ENCODE data around the gene SOX11.
"Not testable (repeated sequence)": the region's sequence is repeated elsewhere in the genome, so short reads cannot be mapped to it uniquely, and the experiment has no call there.

SOX11 gene

DNA sequence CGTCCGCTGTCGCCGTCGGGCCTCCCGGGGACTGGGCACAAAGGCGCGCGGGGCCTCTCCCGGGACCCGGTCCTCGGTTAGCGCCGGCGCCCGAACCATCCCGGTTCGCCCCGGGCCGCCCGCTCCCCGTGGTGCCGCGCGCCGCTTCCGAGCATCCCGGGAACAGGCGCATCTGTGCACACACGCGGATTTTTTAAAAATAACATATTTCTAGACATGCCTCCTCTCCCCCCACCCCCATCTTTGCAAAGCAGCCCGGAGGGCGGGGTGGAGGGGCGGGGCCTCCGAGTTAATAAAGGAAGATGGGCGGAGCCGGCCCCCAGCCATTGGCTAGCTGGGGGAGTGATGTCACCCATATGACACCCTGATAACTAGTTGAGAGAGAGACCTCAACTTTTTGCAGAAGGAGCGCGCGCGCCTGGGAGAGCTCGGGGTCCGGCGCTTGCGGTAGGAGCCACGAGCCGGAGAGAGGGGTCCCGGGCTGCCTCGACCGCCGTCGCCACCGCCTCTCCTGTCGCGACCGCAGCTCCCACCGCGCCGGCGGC is at the start of gene SOX11:
Gene SOX11 (plus strand): TSS at position 400 of the 545 bp plus-strand sequence. CDS start 338 bp downstream, outside the sequence.
- no peak for DNase-seq (ENCODE audit: low read depth in 3 of 3)

DNA sequence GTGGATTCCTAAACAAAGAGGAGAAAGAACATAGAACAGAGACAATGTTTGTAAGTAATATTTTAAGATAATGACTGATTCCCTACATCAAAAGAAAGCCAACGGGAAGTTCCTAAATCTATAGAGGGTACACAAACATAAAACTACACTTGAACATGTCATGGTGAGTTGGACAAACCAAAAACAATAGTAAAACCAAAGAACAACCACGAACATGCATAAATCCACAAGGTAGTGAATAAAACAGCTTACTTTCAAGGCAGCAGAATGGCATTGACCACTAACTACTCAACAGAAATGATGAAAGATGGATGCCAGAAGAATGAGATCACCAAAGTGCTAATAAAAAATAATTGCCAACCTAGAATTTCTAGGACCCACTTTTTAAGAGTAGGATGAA is 39.5 kb upstream of the SOX11 start:
- not testable (repeated sequence) for DNase-seq (ENCODE audit: low read depth in 3 of 3)

DNA sequence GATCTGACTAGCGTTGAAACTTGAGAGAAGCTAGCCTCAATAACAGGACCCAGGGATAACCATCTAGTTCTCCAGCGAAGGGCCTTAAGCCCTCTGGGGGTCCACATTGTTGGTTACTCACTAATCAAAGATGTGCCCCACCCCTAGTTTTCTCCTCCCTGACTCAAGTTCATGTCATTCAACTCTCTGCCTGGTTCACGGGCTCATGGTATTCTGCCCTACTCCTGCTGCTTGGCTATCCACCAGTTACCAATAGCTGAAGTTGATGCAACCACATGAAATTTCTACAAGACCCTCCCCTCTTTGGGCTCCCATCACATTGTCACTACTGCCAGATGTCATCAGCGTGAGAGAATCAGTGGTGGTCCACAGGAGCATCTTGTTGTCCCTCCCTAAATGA is 38.4 kb upstream of the SOX11 start:
- DNase-seq (ENCODE audit: low read depth in 3 of 3): not testable (repeated sequence)

DNA sequence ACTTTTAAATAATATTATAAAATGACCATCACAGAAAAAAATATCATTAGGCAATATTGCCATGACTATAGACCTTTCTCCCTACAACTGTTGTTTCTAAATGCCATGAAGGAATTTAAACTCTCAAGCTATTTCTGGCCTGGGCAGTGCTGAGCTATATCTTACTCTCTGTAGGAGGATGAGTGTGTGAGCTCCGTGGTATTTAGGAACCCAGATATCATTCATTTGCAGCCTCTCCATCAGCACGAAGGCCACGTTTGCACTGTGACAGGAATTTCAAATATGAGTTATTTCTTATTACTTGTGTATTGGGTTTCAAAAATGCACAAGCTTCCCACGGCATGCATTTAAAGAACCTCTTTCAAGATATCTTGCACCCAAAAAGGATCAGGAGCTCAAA is 35.0 kb upstream of the SOX11 start:
- DNase-seq (ENCODE audit: low read depth in 3 of 3): no peak

DNA sequence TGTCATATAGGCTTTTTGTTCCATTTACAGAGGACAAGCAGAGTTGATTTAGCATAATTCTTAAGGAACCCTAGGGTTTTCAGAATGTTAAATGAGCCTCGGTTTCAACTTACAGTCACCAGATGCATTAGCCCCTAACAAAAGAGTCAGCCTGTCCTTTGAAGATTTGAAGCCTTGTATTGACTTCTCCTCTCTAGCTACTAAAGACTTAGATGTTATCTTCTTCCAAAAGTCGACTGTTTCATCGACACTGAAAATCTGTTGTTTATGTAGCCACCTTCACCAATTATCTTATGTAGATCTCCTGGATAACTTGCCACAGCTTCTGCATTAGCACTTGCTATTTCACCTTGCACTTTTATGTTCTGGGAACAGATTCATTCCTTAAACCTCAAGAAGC is 31.6 kb upstream of the SOX11 start:
- no peak for DNase-seq (ENCODE audit: low read depth in 3 of 3)

DNA sequence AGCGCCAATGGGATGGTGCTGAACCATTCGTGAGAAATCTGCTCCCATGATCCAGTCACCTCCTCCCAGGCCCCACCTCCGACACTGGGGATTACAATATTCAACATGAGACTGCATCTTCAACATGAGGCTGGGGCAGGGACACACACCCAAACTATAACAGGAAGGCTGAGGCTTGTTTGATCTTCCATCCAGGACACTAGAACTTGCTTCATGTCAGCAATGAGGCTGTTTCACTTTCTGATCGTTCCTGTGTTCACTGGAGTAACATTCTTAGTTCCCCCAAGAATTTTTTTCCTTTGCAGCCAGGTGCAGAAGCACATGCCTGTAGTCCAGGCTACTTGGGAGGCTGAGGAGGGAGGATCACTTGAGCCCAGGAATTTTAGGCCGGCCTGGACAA is 30.8 kb upstream of the SOX11 start:
- no peak for DNase-seq (ENCODE audit: low read depth in 3 of 3)

DNA sequence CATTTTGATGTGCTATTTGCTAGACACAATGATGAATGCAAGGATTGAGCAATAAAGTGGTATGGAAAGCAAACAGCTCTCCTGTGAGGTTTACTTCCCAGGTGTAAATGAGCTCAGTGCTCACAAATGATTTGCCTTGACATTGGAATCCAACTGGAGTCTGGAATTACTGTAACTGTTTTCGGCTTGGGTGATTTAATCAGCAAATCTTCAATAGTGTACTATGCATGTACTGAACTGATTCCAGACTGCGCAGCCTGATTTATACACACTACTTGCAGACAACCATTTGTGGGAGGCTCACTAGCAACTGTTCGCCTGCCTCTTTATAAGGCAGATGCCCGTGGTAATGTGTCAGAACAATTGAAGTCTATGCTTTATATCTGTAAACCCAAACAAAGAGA is 27.9 kb upstream of the SOX11 start:
- no peak for DNase-seq (ENCODE audit: low read depth in 3 of 3)

DNA sequence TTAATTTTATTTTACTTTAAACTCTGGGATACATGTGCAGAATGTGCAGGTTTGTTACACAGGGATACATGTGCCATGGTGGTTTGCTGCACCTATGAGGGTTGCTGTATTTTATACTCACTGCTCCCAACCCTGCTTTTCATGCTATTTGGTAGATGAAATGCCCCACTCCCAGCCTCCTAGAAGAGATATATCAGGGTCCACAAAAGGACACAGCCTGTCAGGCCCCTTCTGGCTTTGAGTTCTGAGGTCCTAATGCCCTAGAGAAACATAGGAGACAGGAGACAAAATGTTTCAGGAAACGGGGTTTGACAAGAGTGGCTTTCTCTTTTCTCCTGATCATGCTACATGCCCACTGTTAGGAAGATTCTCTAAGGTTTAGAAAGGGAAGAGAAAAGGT is 27.1 kb upstream of the SOX11 start:
- no peak for DNase-seq (ENCODE audit: low read depth in 3 of 3)

DNA sequence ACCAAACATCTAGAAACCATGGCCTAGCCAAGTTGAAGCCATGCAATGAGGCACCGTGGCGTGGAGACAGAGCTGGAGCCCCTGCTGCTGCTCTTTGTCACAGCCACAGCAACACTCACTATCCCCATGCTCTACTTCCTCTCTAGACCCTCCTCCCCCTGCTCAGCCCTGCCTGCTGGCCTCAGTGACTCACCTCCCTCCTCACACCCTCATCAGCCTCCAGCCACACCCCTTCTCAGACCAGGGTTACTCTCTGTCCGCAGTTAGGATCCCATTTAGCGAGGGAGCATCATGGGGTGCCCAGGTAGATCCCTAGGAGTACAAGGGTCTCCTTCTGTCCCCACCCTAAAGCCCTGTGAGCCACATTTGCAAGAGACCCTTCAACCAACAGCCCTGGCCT is 25.4 kb upstream of the SOX11 start:
- no peak for DNase-seq (ENCODE audit: low read depth in 3 of 3)

DNA sequence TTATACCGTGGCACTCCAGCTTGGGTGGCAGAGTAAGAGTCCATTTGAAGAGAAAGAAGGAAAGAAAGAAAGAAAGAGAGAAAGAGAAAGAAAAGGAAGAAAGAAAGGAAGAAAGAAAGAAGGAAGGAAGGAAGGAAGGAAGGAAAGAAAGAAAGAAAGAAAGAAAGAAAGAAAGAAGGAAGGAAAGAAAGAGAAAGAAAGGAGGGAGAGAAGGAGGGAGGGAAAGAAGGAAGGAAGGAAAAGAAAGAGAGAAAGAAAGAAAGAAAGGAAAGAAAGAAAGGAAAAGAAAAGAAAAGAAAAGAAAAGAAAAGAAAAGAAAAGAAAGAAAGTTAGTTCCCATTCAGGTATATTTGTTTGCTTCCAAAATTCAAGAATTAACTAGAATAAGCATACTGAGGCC is 24.5 kb upstream of the SOX11 start:
- not testable (repeated sequence) for DNase-seq (ENCODE audit: low read depth in 3 of 3)

DNA sequence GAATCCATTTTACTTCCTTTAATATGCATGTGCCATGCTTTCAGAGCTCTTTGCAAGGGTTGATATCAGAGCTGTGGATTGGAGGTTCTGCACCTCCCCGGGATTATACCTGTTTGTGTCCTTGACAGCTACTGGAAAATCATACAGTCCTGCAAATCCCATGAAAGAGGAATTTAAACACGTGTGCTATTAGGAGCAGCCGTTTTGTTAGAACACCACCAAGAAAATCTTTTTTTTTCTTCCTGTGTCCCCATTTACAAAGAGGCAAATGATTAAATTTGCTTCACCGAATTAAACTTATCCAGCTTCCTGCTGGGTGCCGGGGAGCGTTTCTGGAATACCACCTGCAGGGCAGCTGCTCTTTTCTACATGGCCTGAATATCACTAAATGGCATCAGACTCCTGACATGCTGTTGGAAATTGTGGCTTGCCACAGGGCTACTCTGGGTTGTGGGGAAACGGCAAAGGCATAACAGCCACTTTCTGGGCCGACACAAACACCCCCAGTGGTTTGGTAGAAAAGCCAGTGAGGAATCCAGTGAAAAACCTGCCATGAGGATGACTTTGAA is 23.4 kb upstream of the SOX11 start:
- no peak for DNase-seq (ENCODE audit: low read depth in 3 of 3)

DNA sequence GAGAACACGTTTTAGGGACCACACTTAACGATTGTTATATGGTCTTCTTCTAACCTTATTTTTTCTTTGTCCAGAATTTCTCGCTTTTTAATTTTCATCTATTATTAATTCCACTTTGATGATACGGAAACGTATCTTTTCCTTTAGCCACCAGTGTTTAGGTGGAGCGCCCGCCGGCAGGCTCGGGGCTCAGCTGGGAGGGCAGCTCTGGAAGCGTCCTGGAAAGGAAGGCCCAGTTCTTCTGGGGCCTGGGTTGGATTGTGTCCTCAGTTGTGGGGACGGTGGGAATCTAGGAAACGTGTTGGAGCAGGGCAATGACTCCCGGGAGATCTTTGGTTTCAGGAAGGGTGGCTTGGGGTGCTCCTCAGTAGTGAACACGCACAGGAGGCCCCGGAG is 19.4 kb upstream of the SOX11 start:
- DNase-seq (ENCODE audit: low read depth in 3 of 3): no peak

DNA sequence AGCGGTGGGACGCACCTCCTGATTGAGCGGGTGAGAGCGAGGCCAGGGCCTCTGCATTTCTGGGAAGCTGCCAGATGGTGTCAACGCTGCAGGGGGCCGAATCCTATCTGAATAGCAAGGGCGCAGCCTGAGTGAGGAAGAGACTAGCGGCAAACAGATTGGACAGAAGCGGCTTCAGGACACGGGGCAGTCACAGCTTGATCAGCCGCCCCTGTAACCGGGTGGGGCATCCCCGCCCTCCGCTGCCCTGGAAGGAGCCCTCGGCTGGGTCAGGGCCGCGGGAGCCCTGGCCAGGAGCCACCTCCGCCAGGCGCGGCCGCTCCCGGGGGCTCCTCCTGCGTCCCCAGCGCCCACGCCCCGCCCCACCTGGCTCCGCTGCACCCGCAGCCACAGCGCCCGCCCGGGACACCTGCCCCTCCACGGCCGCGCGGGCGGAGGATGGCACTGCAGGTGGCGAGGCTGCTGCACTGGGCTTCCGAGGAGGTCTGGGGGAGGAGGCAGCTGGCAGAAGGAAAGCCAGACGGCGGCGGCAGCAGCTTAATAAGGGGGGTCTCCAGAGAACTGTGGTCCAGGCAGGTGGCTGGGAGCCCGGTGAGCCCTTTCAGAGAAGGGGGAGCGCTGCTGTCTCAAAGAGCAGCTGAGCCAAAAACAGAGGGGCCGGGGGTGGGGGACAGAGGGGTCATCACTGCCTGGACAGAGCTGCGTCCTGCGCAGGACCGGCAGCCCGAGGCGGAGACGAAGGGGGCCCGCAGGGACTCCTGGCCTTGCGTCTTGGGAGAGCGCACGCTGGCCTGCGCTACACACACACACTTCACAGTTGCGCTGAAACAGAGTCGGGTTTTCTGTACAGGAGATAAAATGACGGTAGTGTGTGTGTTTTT is 18.8 kb upstream of the SOX11 start:
- DNase-seq (ENCODE audit: low read depth in 3 of 3): no peak

DNA sequence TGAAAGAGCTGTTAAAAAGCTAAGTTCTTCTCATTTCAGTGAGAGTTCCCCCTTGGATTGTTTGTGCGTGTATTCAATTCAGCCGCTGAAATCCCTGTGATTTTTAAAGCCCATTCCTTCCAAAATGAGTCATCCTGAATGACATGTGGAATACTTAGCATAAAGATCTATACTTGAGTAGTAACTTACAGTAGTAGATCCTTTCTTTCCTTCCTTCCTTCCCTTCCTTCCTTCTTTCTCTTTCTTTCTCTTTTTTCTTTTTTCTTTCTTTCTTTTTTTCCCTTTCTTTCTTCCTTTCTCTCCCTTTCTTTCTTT is 18.2 kb upstream of the SOX11 start:
- no peak for DNase-seq (ENCODE audit: low read depth in 3 of 3)

DNA sequence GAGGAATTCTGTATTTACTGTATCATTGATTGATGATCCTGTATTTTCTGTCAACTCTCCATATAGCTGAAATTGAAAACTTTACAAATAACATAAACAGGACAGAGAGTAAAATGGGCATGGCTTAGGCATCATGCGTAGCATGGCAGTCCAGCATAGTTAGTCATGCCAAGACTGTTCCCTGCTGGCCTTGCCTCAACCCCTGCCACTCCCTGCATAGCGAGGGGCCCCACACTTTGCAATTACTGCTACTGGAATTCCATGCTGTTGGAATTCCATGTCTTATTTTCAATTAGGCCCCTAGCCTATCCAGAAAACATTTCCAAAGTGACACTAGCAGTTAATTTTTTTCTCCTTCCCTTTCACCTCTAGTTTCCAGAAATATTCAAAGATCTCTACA is 15.1 kb upstream of the SOX11 start:
- DNase-seq (ENCODE audit: low read depth in 3 of 3): no peak

DNA sequence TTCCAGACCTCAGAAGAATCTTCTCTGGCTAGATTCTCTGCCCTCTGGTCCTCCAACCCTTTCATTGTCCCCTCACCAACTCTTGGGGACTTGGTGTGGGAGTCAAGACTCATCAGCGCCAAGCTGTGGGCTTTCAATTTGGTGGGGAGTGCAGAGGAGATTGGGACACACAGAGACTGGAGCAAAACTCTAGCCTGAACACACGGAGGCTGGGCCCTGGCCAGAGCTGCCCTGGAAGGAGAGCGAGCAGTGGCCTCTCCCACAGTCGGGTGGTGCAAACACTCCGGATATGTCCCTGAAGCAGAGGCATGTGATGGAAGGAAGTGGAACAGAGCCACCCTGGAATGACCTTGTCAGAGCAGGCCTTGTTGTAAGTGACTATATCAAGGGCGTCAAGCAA is 8.7 kb upstream of the SOX11 start:
- no peak for DNase-seq (ENCODE audit: low read depth in 3 of 3)

DNA sequence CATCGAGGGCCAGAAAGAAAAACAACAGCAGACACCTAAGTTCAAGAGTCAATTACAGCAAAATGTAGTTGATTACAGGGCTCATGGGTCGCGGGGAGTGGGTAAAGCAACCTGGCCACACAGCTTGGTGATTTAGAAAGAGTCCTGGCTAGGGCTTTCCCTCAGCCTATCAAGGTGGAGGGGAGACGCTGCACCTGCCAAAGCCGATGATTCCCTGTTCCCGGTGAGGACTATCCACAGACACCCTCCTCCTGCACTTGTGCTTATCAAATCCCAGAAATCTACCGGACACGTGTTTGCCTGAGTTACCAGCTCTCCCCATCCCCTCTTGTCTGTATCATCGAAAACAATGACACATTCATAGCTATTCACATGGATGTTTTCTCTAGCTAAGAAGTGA is 7.0 kb upstream of the SOX11 start:
- no peak for DNase-seq (ENCODE audit: low read depth in 3 of 3)

DNA sequence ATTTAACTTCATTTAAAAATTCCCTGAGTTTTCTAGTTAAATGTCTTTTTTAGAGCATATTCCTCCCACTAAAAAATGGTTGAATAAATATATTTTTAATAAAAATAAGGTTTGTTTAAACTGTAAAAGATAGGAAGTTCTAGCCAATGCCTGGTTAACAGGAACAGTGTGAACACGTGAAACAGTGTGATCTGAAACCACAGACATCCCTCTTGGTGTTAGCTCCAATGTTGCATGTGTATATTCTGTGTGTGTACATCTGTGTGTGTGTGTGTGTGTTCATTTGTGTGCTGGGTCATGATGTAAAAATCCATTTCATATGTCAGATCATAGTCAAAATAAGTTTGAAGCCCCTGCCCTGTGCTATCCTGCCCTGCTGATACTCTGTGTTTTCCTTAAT is 6.1 kb upstream of the SOX11 start:
- no peak for DNase-seq (ENCODE audit: low read depth in 3 of 3)

DNA sequence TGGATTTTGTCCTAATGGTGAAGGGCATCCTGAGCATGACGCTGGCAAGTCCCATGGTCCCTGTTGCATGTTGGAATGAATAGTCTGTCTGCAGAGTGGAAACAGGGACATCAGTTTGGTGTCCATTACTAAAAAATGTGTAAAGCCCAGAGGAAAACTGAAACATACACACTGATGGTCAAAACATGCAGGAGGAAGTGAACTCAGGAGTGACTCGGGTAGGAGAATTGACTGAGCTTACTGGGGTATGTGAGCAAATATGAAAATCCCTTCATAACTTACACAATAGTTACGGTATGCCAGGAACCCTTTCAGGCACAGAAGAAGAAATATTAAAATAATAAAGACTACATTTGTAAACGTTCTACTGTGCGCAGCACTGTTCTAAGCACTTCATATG is 5.6 kb upstream of the SOX11 start:
- DNase-seq (ENCODE audit: low read depth in 3 of 3): no peak

DNA sequence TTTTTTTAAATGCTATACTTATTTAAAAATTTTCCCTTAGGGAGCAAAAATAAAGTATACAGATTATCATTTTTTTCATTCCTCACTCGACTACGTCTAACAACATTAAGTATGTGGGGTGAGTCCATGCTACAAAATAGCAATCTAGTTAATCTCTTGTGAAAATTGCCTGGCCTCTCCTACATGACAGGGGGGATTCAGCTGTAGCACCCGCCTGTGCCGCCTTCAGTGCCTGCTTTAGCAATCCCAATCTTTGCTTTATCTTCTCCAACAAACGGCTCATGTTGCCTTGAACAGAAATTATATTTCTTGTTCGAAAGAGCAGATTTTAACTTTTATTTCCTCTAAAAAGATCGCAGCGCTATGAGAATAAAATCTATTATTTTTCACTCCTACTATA is 2.4 kb upstream of the SOX11 start:
- no peak for DNase-seq (ENCODE audit: low read depth in 3 of 3)

DNA sequence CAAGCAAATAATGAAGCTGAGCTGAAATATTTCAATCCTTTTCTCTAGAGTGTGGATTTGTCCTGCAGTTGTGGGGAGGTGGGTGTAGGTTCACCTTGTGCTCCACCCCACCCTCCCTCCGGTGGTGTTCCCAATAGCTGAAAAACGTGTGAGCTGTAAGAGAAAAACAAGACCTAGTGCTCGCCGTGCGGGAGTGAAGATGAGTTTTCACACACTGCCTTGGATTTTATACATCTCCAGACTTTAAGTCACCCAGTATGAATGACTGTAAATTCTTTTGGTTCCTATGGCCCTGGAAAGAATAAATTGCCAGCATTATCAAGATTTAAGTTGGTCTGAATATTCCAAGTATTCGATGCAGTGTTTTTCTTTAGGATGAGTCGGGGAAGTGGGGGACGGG is 1.9 kb upstream of the SOX11 start:
- DNase-seq (ENCODE audit: low read depth in 3 of 3): no peak

DNA sequence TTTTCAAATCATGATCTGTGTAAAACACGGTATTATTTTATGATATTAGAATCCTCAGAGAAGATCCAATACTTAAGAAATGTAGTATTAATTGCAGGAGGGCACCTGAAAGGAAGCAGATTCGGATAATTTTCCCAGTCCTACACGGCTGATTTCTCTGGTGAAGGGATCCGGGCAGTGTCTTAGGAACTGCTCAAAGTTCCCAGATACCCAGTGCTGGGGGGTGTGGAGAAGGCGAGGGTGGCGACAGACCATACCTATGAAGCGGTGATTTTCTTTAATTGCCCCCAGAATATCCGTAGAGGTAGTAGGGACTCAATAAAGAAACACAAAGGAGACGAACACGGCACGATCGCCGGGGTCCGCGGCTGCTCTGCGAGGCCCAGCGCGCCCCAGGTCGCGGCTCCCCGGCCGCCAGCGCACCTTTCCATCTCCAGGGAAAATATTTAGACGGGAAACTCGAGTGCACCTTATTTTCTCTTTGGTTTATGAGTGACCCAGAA is 1.4 kb upstream of the SOX11 start:
- DNase-seq (ENCODE audit: low read depth in 3 of 3): no peak

DNA sequence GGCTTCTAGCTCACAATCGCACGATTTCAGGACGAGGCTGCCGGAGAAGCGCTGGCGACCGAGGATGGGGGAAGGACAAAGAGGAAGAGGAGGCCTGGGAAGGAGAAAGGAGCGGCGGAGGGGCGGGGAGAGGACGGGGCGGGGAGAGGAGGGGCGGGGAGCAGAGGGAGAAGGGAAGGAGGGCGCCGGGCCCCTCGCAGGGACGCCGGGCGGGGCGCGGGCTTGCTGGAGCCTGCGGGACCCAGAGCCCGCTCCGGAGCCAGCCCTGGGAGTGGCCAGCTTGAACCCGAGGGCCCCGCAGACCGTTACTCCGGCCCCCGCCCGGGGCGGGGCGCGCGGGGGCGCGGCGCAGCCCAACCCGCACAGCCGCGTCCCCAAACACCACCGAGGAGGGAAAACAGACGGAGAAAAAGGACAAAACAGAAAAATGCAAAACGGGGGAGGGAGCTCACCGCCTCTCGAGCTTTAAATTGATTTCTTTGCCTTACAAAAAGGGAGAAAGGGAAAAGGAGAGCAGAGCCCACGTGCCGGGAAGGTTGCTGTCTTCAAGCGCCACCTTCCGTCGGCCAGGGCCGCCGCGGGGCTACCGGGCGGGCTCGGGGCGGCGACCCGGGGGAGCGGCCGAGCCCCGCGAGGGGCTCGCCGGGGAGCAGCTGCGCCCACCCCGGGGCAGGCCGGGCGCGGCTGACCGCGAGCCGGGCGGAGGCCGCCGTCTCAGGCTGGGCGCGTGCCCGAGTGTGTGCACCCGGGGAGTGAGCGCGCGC is 781 bp upstream of the SOX11 start:
- DNase-seq (ENCODE audit: low read depth in 3 of 3): no peak

All from stimulated activated CD4-positive, alpha-beta T cell treated with anti-CD3 and anti-CD28 coated beads, TNF-alpha, amount 100 ng/mL, for 48 hours (primary cell).